Stomach (tissue), 9 donors: ENCODE measurements around the gene WDR20. TPM values are rescaled to one million over a fixed set of nuclear protein-coding genes. Genes with fewer than 3 reads are reported as not detected.

Experiments
- DNase-seq, 2 donors: peaks; one replicate each; pipeline versions ENCODE4 v3.0.0 to v3.0.0-alpha.2; 2013 to 2019
- H3K27ac ChIP-seq, 5 donors: fragments of 200-600 bp in 4 of 5; sonication (generic) in 4 of 5; one replicate each; pipeline ENCODE4 v1.5.1; 2013 to 2019; ENCODE audit warnings: mild to moderate bottlenecking in 1 of 5, moderate library complexity in 1 of 5
- H3K27me3 ChIP-seq, 3 donors: fragments of 200-600 bp; sonication (generic); one replicate each; pipeline ENCODE4 v1.5.1; 2017 to 2019; ENCODE audit warnings: mixed run types in 1 of 3
- H3K36me3 ChIP-seq, 4 donors: fragments of 200-600 bp; sonication (generic); 1 replicate in 3 of 4; 2 replicates in 1 of 4; pipeline ENCODE4 v1.5.1; 2016 to 2019
- H3K4me1 ChIP-seq, 4 donors: fragments of 200-600 bp; sonication (generic); one replicate each; pipeline ENCODE4 v1.5.1; 2016 to 2019
- H3K4me3 ChIP-seq, 4 donors: fragments of 200-600 bp; sonication (generic) in 3 of 4; one replicate each; pipeline ENCODE4 v1.5.1; 2016 to 2019; ENCODE audit warnings: mild to moderate bottlenecking in 1 of 4
- H3K9me3 ChIP-seq, 4 donors: fragments of 200-600 bp; sonication (generic); one replicate each; pipeline ENCODE4 v1.5.1; 2016 to 2019
- EP300 ChIP-seq: sonication (generic); formaldehyde crosslinking; IDR thresholded peaks from one replicate; pipeline ENCODE4 v1.6.1; 2017; ENCODE audit warnings: antibody characterized with exemption
- POLR2A ChIP-seq, 4 donors: fragments of 450-650 bp; IDR thresholded peaks; one replicate each; pipeline ENCODE4 v1.6.1; 2016; ENCODE audit warnings: antibody characterized with exemption in 4 of 4, control low read depth in 2 of 4, mild to moderate bottlenecking in 1 of 4, moderate library complexity in 1 of 4
- POLR2AphosphoS5 ChIP-seq, 3 donors: sonication (generic); formaldehyde crosslinking; IDR thresholded peaks; one replicate each; pipeline ENCODE4 v1.6.1; 2016; ENCODE audit warnings: antibody characterized with exemption in 3 of 3
- WGBS, 5 donors: extraction: QIAGEN DNeasy Blood & Tissue Kit in 3 of 5; methylation state at CpG; one replicate each; pipeline versions ENCODE4 v1.1.5 to v1.1.7; 2013 to 2018; 5-methylcytosine and 5-hydroxymethylcytosine counted together
- intact Hi-C: fragments of 100-400 bp; cut with DNase I; formaldehyde crosslinking; loops from one replicate; pipeline ENCODE4 v1.15.1; 2023; ENCODE audit warnings: low total_unique reads
- polyA plus RNA-seq, 3 donors: library from polyadenylated mRNA; stranded (reverse); fragments of 200-250 nt; gene quantifications; one replicate each; pipeline ENCODE4 v1.2.3, GENCODE V29; 2013
- total RNA-seq, 5 donors: library from RNA; depleted of rRNA; stranded (reverse); fragments of >200 nt; gene quantifications; one replicate each; pipeline versions ENCODE4 v1.1.0 to v1.2.3, GENCODE V29; 2014 to 2016
- TF ChIP-seq, protein P1 (sequence below), 7 experiments: fragments of 450-650 bp in 4 of 7; fragments of 200-600 bp in 3 of 7; sonication (generic) in 3 of 7; IDR thresholded peaks; one replicate each; pipeline ENCODE4 v1.5.1; 2016 to 2019; ENCODE audit warnings: antibody characterized with exemption in 7 of 7, control low read depth in 2 of 7, mild to moderate bottlenecking in 1 of 7
- donor health status: healthy with polysubstance abuse.
- donor health status: Bipolar disorder and iron deficiency.
- donor health status: healthy.

WDR20 gene
- total and polyA plus RNA-seq, 8 donors = 8.2 to 44.2 (median 14.5) TPM

DNA sequence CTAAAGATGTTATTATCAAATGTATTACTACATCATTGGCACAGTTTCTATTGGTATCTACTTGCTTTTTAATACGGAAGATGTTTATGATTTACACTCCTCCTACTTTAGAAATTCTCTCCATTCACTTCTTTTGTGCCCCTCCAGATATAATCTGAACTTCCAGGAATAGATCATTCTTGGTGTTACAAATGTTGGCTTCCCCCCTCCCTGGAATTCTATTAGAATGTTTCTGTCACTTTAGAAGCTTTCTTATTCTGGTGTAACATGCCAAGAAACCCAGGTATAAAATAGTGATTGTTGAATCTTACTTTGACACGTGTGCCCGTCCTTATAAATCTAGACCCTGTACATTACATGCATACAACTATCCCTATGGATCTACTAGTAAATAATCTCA lies 1.2 kb upstream of the WDR20 start:
- no peak for TF ChIP-seq POLR2A (IDR thresholded peaks at IDR 0.05)
- TF ChIP-seq POLR2AphosphoS5 (IDR thresholded peaks at IDR 0.05) = no peak
- no peak for TF ChIP-seq EP300
- TF ChIP-seq, protein P1, sequence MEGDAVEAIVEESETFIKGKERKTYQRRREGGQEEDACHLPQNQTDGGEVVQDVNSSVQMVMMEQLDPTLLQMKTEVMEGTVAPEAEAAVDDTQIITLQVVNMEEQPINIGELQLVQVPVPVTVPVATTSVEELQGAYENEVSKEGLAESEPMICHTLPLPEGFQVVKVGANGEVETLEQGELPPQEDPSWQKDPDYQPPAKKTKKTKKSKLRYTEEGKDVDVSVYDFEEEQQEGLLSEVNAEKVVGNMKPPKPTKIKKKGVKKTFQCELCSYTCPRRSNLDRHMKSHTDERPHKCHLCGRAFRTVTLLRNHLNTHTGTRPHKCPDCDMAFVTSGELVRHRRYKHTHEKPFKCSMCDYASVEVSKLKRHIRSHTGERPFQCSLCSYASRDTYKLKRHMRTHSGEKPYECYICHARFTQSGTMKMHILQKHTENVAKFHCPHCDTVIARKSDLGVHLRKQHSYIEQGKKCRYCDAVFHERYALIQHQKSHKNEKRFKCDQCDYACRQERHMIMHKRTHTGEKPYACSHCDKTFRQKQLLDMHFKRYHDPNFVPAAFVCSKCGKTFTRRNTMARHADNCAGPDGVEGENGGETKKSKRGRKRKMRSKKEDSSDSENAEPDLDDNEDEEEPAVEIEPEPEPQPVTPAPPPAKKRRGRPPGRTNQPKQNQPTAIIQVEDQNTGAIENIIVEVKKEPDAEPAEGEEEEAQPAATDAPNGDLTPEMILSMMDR (IDR thresholded peaks at IDR 0.05) = no peak
- Histone ChIP-seq H3K9me3 (no peaks in the 10 kb centered on the region), H3K4me1 (peaks cover 17 to 33% (median 27%) of the 10 kb centered on the region in 4 donors), H3K4me3 (peak overlapping the region; percentile 90 to 99 (median 96)), H3K27ac (peak overlapping the region in 2 of 5 donors; percentile 80 to 92), H3K36me3 (peaks cover 0 to 8% (median 4%) of the 10 kb centered on the region in 4 donors), H3K27me3 (no peaks in the 10 kb centered on the region)
- no peak for DNase-seq
- intact Hi-C loops = no loop called here
- 9 to 19% (median 14%) methylated on average over 3 of the region's 3 CpGs for whole genome bisulfite sequencing, 5 donors

DNA sequence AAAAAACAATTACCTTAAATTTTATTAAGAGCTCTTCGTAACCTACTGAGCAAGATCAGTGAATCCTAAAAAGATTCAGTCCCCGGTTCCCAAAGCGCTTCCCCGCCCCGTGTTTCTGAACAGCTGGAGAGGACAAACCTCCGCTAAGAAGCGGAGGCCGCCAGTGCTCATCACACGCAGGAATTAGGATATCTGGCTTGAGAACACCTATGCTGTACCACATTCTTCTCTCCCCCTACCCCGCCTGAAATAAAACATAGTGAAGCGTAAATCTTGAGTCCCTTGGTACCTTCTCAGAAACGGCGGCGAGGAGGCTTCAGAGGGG lies 774 bp upstream of the WDR20 start:
- H3K27ac ChIP-seq = peak overlapping the region; percentile 61 to 93 (median 92)
- intact Hi-C loops = no loop called here
- 1 to 3% (median 2%) methylated on average over 14 of the region's 14 CpGs for WGBS, 5 donors

DNA sequence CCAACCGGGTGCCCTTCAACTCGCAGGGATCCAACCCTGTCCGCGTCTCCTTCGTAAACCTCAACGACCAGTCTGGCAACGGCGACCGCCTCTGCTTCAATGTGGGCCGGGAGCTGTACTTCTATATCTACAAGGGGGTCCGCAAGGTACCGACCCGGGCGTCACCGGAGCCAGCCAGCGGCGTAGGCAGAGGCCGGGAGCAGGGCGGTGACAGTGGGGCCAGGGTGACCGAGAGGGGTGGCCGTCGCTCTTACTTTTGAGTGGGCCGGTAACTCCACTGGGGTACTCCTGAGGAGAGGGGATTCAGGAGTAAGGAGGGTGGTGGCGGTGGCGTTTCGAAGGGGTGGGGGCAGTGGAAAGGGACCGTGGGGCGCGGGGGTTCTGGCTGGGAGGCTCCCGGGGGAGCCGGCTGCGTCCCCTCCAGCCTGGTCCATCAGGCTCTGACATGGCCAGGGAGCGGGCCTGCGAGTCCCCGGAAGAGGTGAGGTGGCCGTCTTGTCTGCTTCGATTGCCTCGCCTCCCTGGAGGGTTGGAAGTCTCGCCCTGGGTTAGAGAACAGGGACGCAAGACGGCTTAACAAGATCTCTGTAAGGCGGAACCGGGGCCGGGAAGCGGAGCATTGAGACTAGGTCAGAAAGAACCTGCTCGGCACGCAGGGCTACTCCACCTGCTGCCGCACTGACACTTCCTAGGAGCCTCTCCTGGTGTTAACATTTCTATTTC lies 491 bp downstream of the WDR20 start:
- no peak for TF ChIP-seq POLR2AphosphoS5 (IDR thresholded peaks at IDR 0.05)
- TF ChIP-seq, protein P1 (IDR thresholded peaks at IDR 0.05) = no peak
- no peak for TF ChIP-seq POLR2A (IDR thresholded peaks at IDR 0.05)
- TF ChIP-seq EP300 = no peak
- 0 to 1% (median 1%) methylated on average over 33 to 48 of the region's 48 CpGs for whole genome bisulfite sequencing, 5 donors
- Histone ChIP-seq H3K9me3 (no peaks in the 10 kb centered on the region), H3K4me3 (peak overlapping the region; percentile 90 to 99 (median 96)), H3K27ac (peak overlapping the region; percentile 80 to 93 (median 92)), H3K36me3 (peaks cover 0 to 17% (median 6%) of the 10 kb centered on the region in 4 donors), H3K4me1 (peaks cover 17 to 43% (median 28%) of the 10 kb centered on the region in 4 donors), H3K27me3 (no peaks in the 10 kb centered on the region)
- intact Hi-C loops = no loop called here
- peak; percentile 41 to 60 for DNase-seq

More for the DNA sequence above, 774 bp upstream of the WDR20 start:
- DNase-seq = no peak
- H3K27me3 ChIP-seq = no peaks in the 10 kb centered on the region
- peak overlapping the region; percentile 90 to 99 (median 96) for H3K4me3 ChIP-seq
- TF ChIP-seq, protein P1 (IDR thresholded peaks at IDR 0.05) = no peak
- no peaks in the 10 kb centered on the region for H3K9me3 ChIP-seq
- H3K36me3 ChIP-seq = peaks cover 0 to 12% (median 6%) of the 10 kb centered on the region in 4 donors
- H3K4me1 ChIP-seq = peaks cover 17 to 33% (median 28%) of the 10 kb centered on the region in 4 donors

DNA sequence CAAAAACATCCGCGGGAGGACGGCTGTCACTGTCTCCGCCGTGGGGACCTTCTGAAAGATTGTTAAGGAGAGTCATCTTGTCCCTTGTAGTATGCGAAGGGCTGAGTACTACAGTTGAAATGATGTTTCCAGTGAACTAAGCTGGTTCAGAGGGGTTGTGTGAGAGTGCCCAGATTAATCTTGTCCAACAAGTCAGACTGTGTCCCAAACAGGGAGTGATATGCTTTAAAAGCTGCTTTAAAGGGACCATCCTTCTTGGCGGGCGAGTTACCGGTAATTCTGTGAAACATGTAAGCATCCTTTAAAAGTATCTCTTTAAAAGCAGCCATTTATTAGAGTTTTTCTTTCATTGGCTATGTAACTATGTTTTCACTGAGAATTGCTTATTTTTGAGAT lies 1.1 kb downstream of the WDR20 start:
- Histone ChIP-seq H3K36me3 (peaks cover 0 to 17% (median 6%) of the 10 kb centered on the region in 4 donors), H3K9me3 (no peaks in the 10 kb centered on the region), H3K27ac (peak overlapping the region; percentile 80 to 93 (median 92)), H3K27me3 (no peaks in the 10 kb centered on the region), H3K4me1 (peaks cover 17 to 43% (median 31%) of the 10 kb centered on the region in 4 donors), H3K4me3 (peak overlapping the region; percentile 90 to 99 (median 96))
- 6 to 11% (median 8%) methylated on average over 9 of the region's 9 CpGs for WGBS, 5 donors
- no peak for DNase-seq
- TF ChIP-seq POLR2AphosphoS5 (IDR thresholded peaks at IDR 0.05) (no peak), EP300 (no peak)
- TF ChIP-seq, protein P1 (IDR thresholded peaks at IDR 0.05) = no peak
- intact Hi-C loops = no loop called here
